ENCODE data around the gene MCM3AP.
A peak's percentile ranks its signal among the peaks of the same experiment; 100 is the strongest.
"Not testable (repeated sequence)": the region's sequence is repeated elsewhere in the genome, so short reads cannot be mapped to it uniquely, and the experiment has no call there.

MCM3AP gene

GRCh38 chr21:46200877-46201803 lies 84.3 kb downstream of the MCM3AP start:
- not testable (repeated sequence) for DNase-seq

GRCh38 chr21:46199436-46200373 lies 85.7 kb downstream of the MCM3AP start:
- no peak for DNase-seq

- DNase-seq = no peak
These were observed 88.7 kb downstream of the MCM3AP start for GRCh38 chr21:46196733-46197132.

GRCh38 chr21:46195595-46196195 lies 89.7 kb downstream of the MCM3AP start:
- no peak for DNase-seq

GRCh38 chr21:46194374-46195334 lies 90.8 kb downstream of the MCM3AP start:
- no peak for DNase-seq

GRCh38 chr21:46193829-46194373 lies 91.5 kb downstream of the MCM3AP start:
- no peak for DNase-seq

GRCh38 chr21:46191686-46192575 lies 93.5 kb downstream of the MCM3AP start:
- DNase-seq = no peak

- no peak for DNase-seq
These were observed 94.1 kb downstream of the MCM3AP start for GRCh38 chr21:46191257-46191685.

GRCh38 chr21:46190491-46191131 lies 94.8 kb downstream of the MCM3AP start:
- no peak for DNase-seq

- DNase-seq = no peak
These were observed 95.4 kb downstream of the MCM3AP start for GRCh38 chr21:46189959-46190490.

GRCh38 chr21:46189213-46189958 lies 96.0 kb downstream of the MCM3AP start:
- DNase-seq = no peak

- peak; percentile 17 for DNase-seq
These were observed 96.9 kb downstream of the MCM3AP start for GRCh38 chr21:46188226-46189212.

- no peak for DNase-seq
These were observed 97.6 kb downstream of the MCM3AP start for GRCh38 chr21:46187814-46188213.

GRCh38 chr21:46187261-46187660 lies 98.2 kb downstream of the MCM3AP start:
- no peak for DNase-seq

- DNase-seq = no peak
These were observed 99.7 kb downstream of the MCM3AP start for GRCh38 chr21:46185716-46186115.

Measured in activated CD4-positive, alpha-beta T cell treated with anti-CD3 and anti-CD28 coated beads, Interleukin-10, Interleukin-2, amounts not matched to agents 100 ng/mL and 50 ng/mL, durations not matched to agents 16 hours and 8 hours (primary cell).